ENCODE measurements around the gene CDC42SE2.

CDC42SE2 gene

DNA sequence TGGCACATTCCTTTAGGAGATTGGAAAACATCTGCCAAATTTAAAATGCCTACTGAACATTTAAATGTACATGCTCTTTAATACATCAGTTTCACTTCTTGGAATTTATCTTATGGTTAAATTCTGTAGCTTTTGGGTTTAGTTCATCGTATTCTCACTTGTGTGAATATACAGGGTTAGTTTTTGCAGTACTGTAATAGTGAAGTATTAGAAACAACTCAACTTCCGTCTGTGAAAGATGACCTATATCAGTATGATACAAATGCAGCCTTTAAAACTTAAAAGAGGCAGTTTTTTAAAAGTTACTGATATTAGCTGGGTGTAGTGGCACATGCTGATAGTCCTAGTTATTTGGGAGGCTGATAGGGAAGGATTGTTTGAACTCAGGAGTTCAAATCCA, 57.2 kb downstream of the CDC42SE2 start:
- Histone ChIP-seq H3K4me3 (ENCODE audit: low read depth in 1 of 2, low read length in 1 of 2) (no peak overlapping the region), H3K36me3 (peaks cover 21% of the 10 kb centered on the region), H3K4me1 (ENCODE audit: control insufficient read depth in 1 of 2, insufficient read depth in 1 of 2, low read depth in 1 of 2, low read length in 1 of 2) (peaks cover 0 to 3% of the 10 kb centered on the region in 2 experiments), H3K27ac (peak overlapping the region; percentile 31), H3K27me3 (no peaks in the 10 kb centered on the region), H3K9me3 (no peaks in the 10 kb centered on the region)
- TF ChIP-seq, protein P1, sequence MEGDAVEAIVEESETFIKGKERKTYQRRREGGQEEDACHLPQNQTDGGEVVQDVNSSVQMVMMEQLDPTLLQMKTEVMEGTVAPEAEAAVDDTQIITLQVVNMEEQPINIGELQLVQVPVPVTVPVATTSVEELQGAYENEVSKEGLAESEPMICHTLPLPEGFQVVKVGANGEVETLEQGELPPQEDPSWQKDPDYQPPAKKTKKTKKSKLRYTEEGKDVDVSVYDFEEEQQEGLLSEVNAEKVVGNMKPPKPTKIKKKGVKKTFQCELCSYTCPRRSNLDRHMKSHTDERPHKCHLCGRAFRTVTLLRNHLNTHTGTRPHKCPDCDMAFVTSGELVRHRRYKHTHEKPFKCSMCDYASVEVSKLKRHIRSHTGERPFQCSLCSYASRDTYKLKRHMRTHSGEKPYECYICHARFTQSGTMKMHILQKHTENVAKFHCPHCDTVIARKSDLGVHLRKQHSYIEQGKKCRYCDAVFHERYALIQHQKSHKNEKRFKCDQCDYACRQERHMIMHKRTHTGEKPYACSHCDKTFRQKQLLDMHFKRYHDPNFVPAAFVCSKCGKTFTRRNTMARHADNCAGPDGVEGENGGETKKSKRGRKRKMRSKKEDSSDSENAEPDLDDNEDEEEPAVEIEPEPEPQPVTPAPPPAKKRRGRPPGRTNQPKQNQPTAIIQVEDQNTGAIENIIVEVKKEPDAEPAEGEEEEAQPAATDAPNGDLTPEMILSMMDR (IDR thresholded peaks at IDR 0.05) = no peak

DNA sequence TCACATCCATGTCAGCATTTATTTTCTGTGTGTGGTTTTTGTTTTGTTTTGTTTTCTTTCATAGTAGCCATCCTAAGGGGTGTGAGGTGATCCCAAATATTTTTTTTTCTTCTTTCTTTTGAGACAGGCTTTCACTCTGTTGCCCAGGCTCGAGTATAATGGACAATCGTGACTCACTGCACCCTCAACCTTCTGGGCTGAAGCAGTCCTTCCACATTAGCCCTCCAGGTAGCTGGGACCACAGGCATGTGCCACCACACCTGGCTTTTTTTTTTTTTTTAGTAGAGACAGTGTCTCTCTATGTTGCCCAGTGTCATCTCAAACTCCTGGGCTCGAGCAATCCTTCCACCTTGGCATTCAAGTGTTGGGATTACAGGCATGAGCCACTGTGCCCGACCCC, 59.1 kb downstream of the CDC42SE2 start:
- Histone ChIP-seq H3K27me3 (no peaks in the 10 kb centered on the region), H3K36me3 (peaks cover 14% of the 10 kb centered on the region), H3K4me1 (ENCODE audit: control insufficient read depth in 1 of 2, insufficient read depth in 1 of 2, low read depth in 1 of 2, low read length in 1 of 2) (no peaks in the 10 kb centered on the region), H3K27ac (peak overlapping the region; percentile 44), H3K4me3 (ENCODE audit: low read depth in 1 of 2, low read length in 1 of 2) (no peak overlapping the region), H3K9me3 (no peaks in the 10 kb centered on the region)
- TF ChIP-seq, protein P1 (IDR thresholded peaks at IDR 0.05) = no peak

DNA sequence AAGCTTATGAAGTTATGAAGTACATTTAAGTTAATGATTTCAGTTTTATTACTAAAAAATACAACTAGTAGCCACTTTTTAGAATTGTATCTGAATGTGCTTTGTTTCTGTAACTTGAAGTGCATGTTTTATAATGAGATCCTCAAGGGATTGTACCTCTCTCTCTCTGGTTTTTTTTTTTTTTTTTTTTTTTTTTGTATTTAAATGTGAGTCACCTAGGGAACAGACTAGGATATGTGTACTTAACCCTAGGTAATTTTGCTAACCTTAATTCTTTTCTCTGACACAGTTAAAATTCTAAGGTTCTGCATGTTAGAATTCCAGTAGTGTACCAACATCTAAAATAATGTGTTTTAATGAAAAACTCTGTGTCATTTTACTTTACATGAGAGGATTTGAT, 59.5 kb downstream of the CDC42SE2 start:
- no peaks in the 10 kb centered on the region for H3K4me1 ChIP-seq (ENCODE audit: control insufficient read depth in 1 of 2, insufficient read depth in 1 of 2, low read depth in 1 of 2, low read length in 1 of 2)
- peak overlapping the region; percentile 43 for H3K27ac ChIP-seq
- no peaks in the 10 kb centered on the region for H3K9me3 ChIP-seq
- TF ChIP-seq, protein P1 (IDR thresholded peaks at IDR 0.05) = no peak
- H3K27me3 ChIP-seq = no peaks in the 10 kb centered on the region
- H3K4me3 ChIP-seq (ENCODE audit: low read depth in 1 of 2, low read length in 1 of 2) = no peak overlapping the region
- peaks cover 10% of the 10 kb centered on the region for H3K36me3 ChIP-seq

DNA sequence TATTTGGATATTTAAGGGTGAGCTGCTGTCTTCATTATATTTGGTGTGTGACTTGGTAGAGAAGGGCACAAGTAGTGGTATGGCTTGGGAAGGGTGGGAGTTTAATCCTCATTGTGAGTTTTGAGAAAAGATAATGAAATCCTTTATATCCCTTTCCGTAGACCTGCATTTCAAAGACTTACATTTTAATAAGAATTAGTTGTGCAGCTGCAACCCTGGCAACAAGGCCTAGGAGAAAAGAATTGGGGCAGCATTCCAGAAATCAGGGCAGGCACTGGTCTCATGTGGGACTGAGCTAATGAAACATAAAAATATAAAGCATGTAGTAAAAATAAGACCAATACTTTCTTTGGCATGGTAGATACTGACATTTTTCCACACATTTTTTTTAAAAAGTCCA, 60.5 kb downstream of the CDC42SE2 start:
- peaks cover 4 to 6% of the 10 kb centered on the region in 2 experiments for H3K4me1 ChIP-seq (ENCODE audit: control insufficient read depth in 1 of 2, insufficient read depth in 1 of 2, low read depth in 1 of 2, low read length in 1 of 2)
- H3K36me3 ChIP-seq = peaks cover 1% of the 10 kb centered on the region
- no peaks in the 10 kb centered on the region for H3K9me3 ChIP-seq
- peak overlapping the region; percentile 28 for H3K27ac ChIP-seq
- TF ChIP-seq, protein P1 (IDR thresholded peaks at IDR 0.05) = no peak
- no peaks in the 10 kb centered on the region for H3K27me3 ChIP-seq
- no peak overlapping the region for H3K4me3 ChIP-seq (ENCODE audit: low read depth in 1 of 2, low read length in 1 of 2)

DNA sequence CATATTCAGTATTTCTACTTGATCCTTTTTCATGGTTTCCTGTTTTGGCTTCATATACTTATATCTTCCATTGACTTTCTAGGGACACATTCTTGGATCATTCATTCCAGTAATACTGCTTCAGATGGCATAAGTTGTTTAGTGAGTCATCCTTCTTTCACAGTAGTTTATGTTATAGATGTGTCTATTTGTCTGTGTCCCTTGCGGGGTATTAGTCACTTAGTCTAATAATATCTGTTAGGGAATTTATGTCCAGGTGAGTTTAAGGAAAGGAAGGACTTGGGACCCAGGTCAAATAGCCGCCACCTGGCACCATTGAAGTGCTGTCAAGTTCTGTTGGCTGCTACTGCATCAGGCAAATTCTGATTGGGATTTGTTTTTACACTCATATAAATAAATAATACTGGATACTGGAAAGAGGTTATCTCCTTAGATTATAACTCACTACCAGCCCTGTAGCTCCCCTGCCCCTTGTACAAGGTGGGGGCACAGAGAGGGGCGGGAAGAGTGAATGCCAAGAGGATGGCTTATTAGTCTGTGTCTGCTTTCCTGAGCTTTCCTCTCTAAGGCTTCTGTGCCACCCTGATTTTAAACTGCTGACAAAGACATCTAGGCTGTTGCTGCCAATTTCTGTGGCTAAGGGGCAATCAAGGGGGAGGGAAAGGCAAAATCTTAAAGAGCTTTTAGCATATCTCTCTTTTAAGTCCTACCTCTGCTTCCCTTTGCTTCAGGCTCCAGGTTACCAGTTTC, 64.9 kb downstream of the CDC42SE2 start:
- Histone ChIP-seq H3K4me3 (ENCODE audit: low read depth in 1 of 2, low read length in 1 of 2) (no peak overlapping the region), H3K27ac (peak overlapping the region; percentile 68), H3K9me3 (no peaks in the 10 kb centered on the region), H3K36me3 (no peaks in the 10 kb centered on the region), H3K27me3 (no peaks in the 10 kb centered on the region), H3K4me1 (ENCODE audit: control insufficient read depth in 1 of 2, insufficient read depth in 1 of 2, low read depth in 1 of 2, low read length in 1 of 2) (peaks cover 4 to 6% of the 10 kb centered on the region in 2 experiments)
- TF ChIP-seq, protein P1 (IDR thresholded peaks at IDR 0.05) = no peak
